ENCODE results near the gene ANXA1.

The ANXA1 gene

GRCh38 chr9:73138516-73138915 lies 13.1 kb upstream of the ANXA1 start:
- no peak for DNase-seq

- no peak for DNase-seq
Observed at GRCh38 chr9:73141282-73141681, 10.4 kb upstream of the ANXA1 start.

- DNase-seq: no peak
Observed at GRCh38 chr9:73143711-73144328, 7.8 kb upstream of the ANXA1 start.

GRCh38 chr9:73146111-73146815 lies 5.4 kb upstream of the ANXA1 start:
- no peak for DNase-seq

- DNase-seq: no peak
Observed at GRCh38 chr9:73148447-73148937, 3.2 kb upstream of the ANXA1 start.

GRCh38 chr9:73149371-73150067 lies 2.1 kb upstream of the ANXA1 start:
- DNase-seq: no peak

- no peak for DNase-seq
Observed at GRCh38 chr9:73152543-73152844, 829 bp downstream of the ANXA1 start.

GRCh38 chr9:73152953-73153352 lies 1.3 kb downstream of the ANXA1 start:
- DNase-seq: no peak

- DNase-seq: no peak
Observed at GRCh38 chr9:73153793-73154227, 2.1 kb downstream of the ANXA1 start.

- DNase-seq: no peak
Observed at GRCh38 chr9:73154271-73154670, 2.6 kb downstream of the ANXA1 start.

GRCh38 chr9:73154722-73155121 lies 3.1 kb downstream of the ANXA1 start:
- DNase-seq: no peak

GRCh38 chr9:73155377-73155776 lies 3.7 kb downstream of the ANXA1 start:
- no peak for DNase-seq

- DNase-seq: no peak
Observed at GRCh38 chr9:73155968-73156864, 4.6 kb downstream of the ANXA1 start.

- no peak for DNase-seq
Observed at GRCh38 chr9:73156865-73157187, 5.2 kb downstream of the ANXA1 start.

GRCh38 chr9:73157811-73158210 lies 6.1 kb downstream of the ANXA1 start:
- no peak for DNase-seq

- no peak for DNase-seq
Observed at GRCh38 chr9:73158723-73159122, 7.1 kb downstream of the ANXA1 start.

GRCh38 chr9:73160868-73161267 lies 9.2 kb downstream of the ANXA1 start:
- no peak for DNase-seq

GRCh38 chr9:73162987-73163768 lies 11.5 kb downstream of the ANXA1 start:
- no peak for DNase-seq

- DNase-seq: no peak
Observed at GRCh38 chr9:73165911-73166310, 14.2 kb downstream of the ANXA1 start.

- DNase-seq: no peak
Observed at GRCh38 chr9:73166468-73166867, 14.8 kb downstream of the ANXA1 start.

- DNase-seq: no peak
Observed at GRCh38 chr9:73167614-73168013, 15.9 kb downstream of the ANXA1 start.

GRCh38 chr9:73168298-73168934 lies 16.8 kb downstream of the ANXA1 start:
- no peak for DNase-seq

Data from activated CD8-positive, alpha-beta memory T cell treated with anti-CD3 and anti-CD28 coated beads, Interleukin-2, amount 50 U/mL, for 4 hours (primary cell).